BLaER1 treated with 17β-estradiol and CSF1 and Interleukin-3, amounts not matched to agents 10 nM and 100 nM (cell line): ENCODE data around the gene PXT1.
"Not testable (repeated sequence)": the region's sequence is repeated elsewhere in the genome, so short reads cannot be mapped to it uniquely, and the experiment has no call there.

Source experiments
- H3K27ac ChIP-seq, 11 experiments: shearing (Covaris generic); formaldehyde crosslinking; 2 replicates each; pipeline ENCODE4 v1.8.1; 2022
- H3K27me3 ChIP-seq, 11 experiments: shearing (Covaris generic); formaldehyde crosslinking; 2 replicates each; pipeline ENCODE4 v1.8.1; 2022
- H3K36me3 ChIP-seq, 11 experiments: shearing (Covaris generic); formaldehyde crosslinking; 2 replicates each; pipeline ENCODE4 v1.8.1; 2022
- H3K4me1 ChIP-seq, 10 experiments: shearing (Covaris generic); formaldehyde crosslinking; 2 replicates each; pipeline ENCODE4 v1.8.1; 2022
- H3K4me2 ChIP-seq, 11 experiments: shearing (Covaris generic); formaldehyde crosslinking; 2 replicates each; pipeline ENCODE4 v1.8.1; 2022
- H3K4me3 ChIP-seq, 10 experiments: shearing (Covaris generic); formaldehyde crosslinking; 2 replicates each; pipeline ENCODE4 v1.8.1; 2022
- H3K9ac ChIP-seq, 11 experiments: shearing (Covaris generic); formaldehyde crosslinking; 2 replicates each; pipeline ENCODE4 v1.8.1; 2022
- H3K9me3 ChIP-seq, 11 experiments: shearing (Covaris generic); formaldehyde crosslinking; replicated peaks in 1 of 11; 2 replicates each; pipeline ENCODE4 v1.8.1; 2022
- H4K20me1 ChIP-seq, 11 experiments: shearing (Covaris generic); formaldehyde crosslinking; 2 replicates each; pipeline ENCODE4 v1.8.1; 2022
- Cebpa-rat ChIP-seq, 11 experiments: shearing (Covaris generic); IDR thresholded peaks; 2 replicates each; pipeline ENCODE4 v1.8.1; 2022

PXT1 gene

GRCh38 chr6:36423101-36423824 is 19.4 kb downstream of the PXT1 start:
- H3K27me3 ChIP-seq = no peaks in the 10 kb centered on the region
- peak overlapping the region; percentile 52 to 71 (median 62) for H3K4me3 ChIP-seq
- H3K4me2 ChIP-seq = peak overlapping the region; percentile 69 to 86 (median 81)
- H3K27ac ChIP-seq = peak overlapping the region in 10 of 11 experiments; percentile 46 to 76 (median 65); a peak in 18 of 22 replicates
- no peaks in the 10 kb centered on the region for H3K36me3 ChIP-seq
- no peak for TF ChIP-seq Cebpa-rat (IDR thresholded peaks at IDR 0.05)
- H3K9me3 ChIP-seq = no peaks in the 10 kb centered on the region
- H3K9ac ChIP-seq = peak overlapping the region; percentile 66 to 81 (median 78)
- H3K4me1 ChIP-seq = peaks cover 8 to 20% (median 15%) of the 10 kb centered on the region in 10 experiments; a peak in 19 of 20 replicates
- no peaks in the 10 kb centered on the region for H4K20me1 ChIP-seq

GRCh38 chr6:36422714-36423100 is 19.9 kb downstream of the PXT1 start:
- Histone ChIP-seq H3K27me3 (no peaks in the 10 kb centered on the region), H3K9ac (peak overlapping the region; percentile 66 to 81 (median 78); a peak in 21 of 22 replicates), H3K27ac (peak overlapping the region in 10 of 11 experiments; percentile 37 to 70 (median 60); a peak in 17 of 22 replicates), H3K36me3 (no peaks in the 10 kb centered on the region), H3K4me1 (peaks cover 8 to 20% (median 15%) of the 10 kb centered on the region in 10 experiments; a peak in 19 of 20 replicates), H3K4me2 (peak overlapping the region; percentile 69 to 86 (median 81)), H3K9me3 (no peaks in the 10 kb centered on the region), H4K20me1 (no peaks in the 10 kb centered on the region), H3K4me3 (peak overlapping the region; percentile 52 to 71 (median 62))
- TF ChIP-seq Cebpa-rat (IDR thresholded peaks at IDR 0.05) = no peak

GRCh38 chr6:36419310-36419709 is 23.3 kb downstream of the PXT1 start:
- Histone ChIP-seq H3K9ac (no peak overlapping the region), H3K27ac (no peak overlapping the region), H3K4me2 (0 out of 22 replicates have a peak overlapping the region, but pooled peaks of 1 of the 11 experiments have one; percentile 6), H3K4me3 (no peak overlapping the region), H4K20me1 (no peaks in the 10 kb centered on the region), H3K9me3 (0 out of 22 replicates have a peak, but pooled peaks cover 0 to under 1% (median 0%) of the 10 kb centered on the region in 11 experiments), H3K27me3 (no peaks in the 10 kb centered on the region), H3K36me3 (no peaks in the 10 kb centered on the region), H3K4me1 (peaks cover 8 to 20% (median 15%) of the 10 kb centered on the region in 10 experiments; a peak in 19 of 20 replicates)
- TF ChIP-seq Cebpa-rat (IDR thresholded peaks at IDR 0.05) = no peak

GRCh38 chr6:36418558-36418957 is 24.1 kb downstream of the PXT1 start:
- no peak overlapping the region for H3K4me2 ChIP-seq
- H3K4me1 ChIP-seq = peaks cover 8 to 16% (median 11%) of the 10 kb centered on the region in 10 experiments; a peak in 19 of 20 replicates
- no peaks in the 10 kb centered on the region for H3K36me3 ChIP-seq
- no peak overlapping the region for H3K9ac ChIP-seq
- no peak overlapping the region for H3K4me3 ChIP-seq
- H3K27me3 ChIP-seq = no peaks in the 10 kb centered on the region
- H3K9me3 ChIP-seq = peaks cover 3 to 8% (median 6%) of the 10 kb centered on the region in 11 experiments; a peak in 21 of 22 replicates
- no peaks in the 10 kb centered on the region for H4K20me1 ChIP-seq
- no peak overlapping the region for H3K27ac ChIP-seq
- TF ChIP-seq Cebpa-rat (IDR thresholded peaks at IDR 0.05) = no peak

GRCh38 chr6:36414481-36414880 is 28.2 kb downstream of the PXT1 start:
- 0 out of 20 replicates have a peak, but pooled peaks cover 0 to 4% (median 0%) of the 10 kb centered on the region in 10 experiments for H3K4me1 ChIP-seq
- H3K36me3 ChIP-seq = no peaks in the 10 kb centered on the region
- H4K20me1 ChIP-seq = no peaks in the 10 kb centered on the region
- H3K27ac ChIP-seq = no peak overlapping the region
- H3K4me2 ChIP-seq = no peak overlapping the region
- no peak for TF ChIP-seq Cebpa-rat (IDR thresholded peaks at IDR 0.05)
- H3K27me3 ChIP-seq = no peaks in the 10 kb centered on the region
- H3K9ac ChIP-seq = no peak overlapping the region
- no peak overlapping the region for H3K4me3 ChIP-seq
- peaks cover 22 to 31% (median 29%) of the 10 kb centered on the region in 11 experiments for H3K9me3 ChIP-seq

- H3K27ac ChIP-seq = no peak overlapping the region
- no peak overlapping the region for H3K9ac ChIP-seq
- H3K4me2 ChIP-seq = no peak overlapping the region
- TF ChIP-seq Cebpa-rat (IDR thresholded peaks at IDR 0.05) = no peak
- H3K27me3 ChIP-seq = no peaks in the 10 kb centered on the region
- H3K9me3 ChIP-seq = peaks cover 22 to 34% (median 29%) of the 10 kb centered on the region in 11 experiments
- no peaks in the 10 kb centered on the region for H3K36me3 ChIP-seq
- H3K4me3 ChIP-seq = no peak overlapping the region
- no peaks in the 10 kb centered on the region for H4K20me1 ChIP-seq
- H3K4me1 ChIP-seq = 0 out of 20 replicates have a peak, but pooled peaks cover 0 to 4% (median 0%) of the 10 kb centered on the region in 10 experiments
Observed at GRCh38 chr6:36413489-36414480, 28.9 kb downstream of the PXT1 start.

- not testable (repeated sequence) for H3K27ac ChIP-seq, H3K27me3 ChIP-seq, H3K9ac ChIP-seq, H3K4me3 ChIP-seq, H3K36me3 ChIP-seq, H3K4me2 ChIP-seq, H3K4me1 ChIP-seq, H4K20me1 ChIP-seq
- peaks cover 22 to 34% (median 29%) of the 10 kb centered on the region in 11 experiments for H3K9me3 ChIP-seq
Observed at GRCh38 chr6:36409718-36410117, 32.9 kb downstream of the PXT1 start.

GRCh38 chr6:36404164-36404563 is 38.5 kb downstream of the PXT1 start:
- no peaks in the 10 kb centered on the region for H3K36me3 ChIP-seq
- H3K9ac ChIP-seq = no peak overlapping the region
- no peaks in the 10 kb centered on the region for H4K20me1 ChIP-seq
- no peaks in the 10 kb centered on the region for H3K27me3 ChIP-seq
- H3K4me2 ChIP-seq = no peak overlapping the region
- H3K27ac ChIP-seq = no peak overlapping the region
- TF ChIP-seq Cebpa-rat (IDR thresholded peaks at IDR 0.05) = no peak
- peaks cover 0 to 11% (median 7%) of the 10 kb centered on the region in 11 experiments; a peak in 5 of 22 replicates for H3K9me3 ChIP-seq
- no peaks in the 10 kb centered on the region for H3K4me1 ChIP-seq
- H3K4me3 ChIP-seq = no peak overlapping the region

GRCh38 chr6:36402481-36402880 is 40.2 kb downstream of the PXT1 start:
- no peak for TF ChIP-seq Cebpa-rat (IDR thresholded peaks at IDR 0.05)
- Histone ChIP-seq H3K4me1 (no peaks in the 10 kb centered on the region), H3K4me3 (no peak overlapping the region), H3K36me3 (no peaks in the 10 kb centered on the region), H3K27ac (no peak overlapping the region), H3K9me3 (peaks cover 0 to 12% (median 7%) of the 10 kb centered on the region in 11 experiments; a peak in 5 of 22 replicates), H4K20me1 (no peaks in the 10 kb centered on the region), H3K27me3 (no peaks in the 10 kb centered on the region), H3K4me2 (no peak overlapping the region), H3K9ac (no peak overlapping the region)
